IPS-NIHi11 (cell line): ENCODE data around the gene MARCHF5.
A peak's percentile ranks its signal among the peaks of the same experiment; 100 is the strongest.
"Not testable (repeated sequence)": the region's sequence is repeated elsewhere in the genome, so short reads cannot be mapped to it uniquely, and the experiment has no call there.

Experiments used
- DNase-seq: peaks from one replicate; pipeline ENCODE4 v3.0.0; 2012; ENCODE audit warnings: mixed read lengths, low spot score

MARCHF5 gene

GRCh38 chr10:92305133-92306072 is 14.4 kb downstream of the MARCHF5 start:
- peak; percentile 11 for DNase-seq

- no peak for DNase-seq
Observed at GRCh38 chr10:92309272-92309671, 18.3 kb downstream of the MARCHF5 start.

DNA sequence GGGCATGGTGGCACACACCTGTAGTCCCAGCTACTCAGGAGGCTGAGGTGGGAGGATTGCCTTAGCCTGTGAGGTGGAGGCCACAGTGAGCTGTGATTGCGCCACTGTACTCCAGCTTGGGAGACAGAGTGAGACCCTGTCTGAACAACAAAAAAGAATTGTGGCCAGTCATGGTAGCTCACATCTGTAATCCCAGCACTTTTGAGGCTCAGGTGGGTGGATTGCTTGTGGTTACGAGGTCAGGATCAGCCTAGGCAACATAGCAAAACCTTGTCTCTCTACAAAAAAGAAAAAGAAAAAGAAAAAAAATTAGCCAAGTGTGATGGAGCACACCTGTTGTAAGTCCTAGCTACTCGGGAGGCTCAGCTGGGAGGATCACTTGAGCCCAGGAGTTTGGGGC is 22.8 kb downstream of the MARCHF5 start:
- DNase-seq, result no peak

DNA sequence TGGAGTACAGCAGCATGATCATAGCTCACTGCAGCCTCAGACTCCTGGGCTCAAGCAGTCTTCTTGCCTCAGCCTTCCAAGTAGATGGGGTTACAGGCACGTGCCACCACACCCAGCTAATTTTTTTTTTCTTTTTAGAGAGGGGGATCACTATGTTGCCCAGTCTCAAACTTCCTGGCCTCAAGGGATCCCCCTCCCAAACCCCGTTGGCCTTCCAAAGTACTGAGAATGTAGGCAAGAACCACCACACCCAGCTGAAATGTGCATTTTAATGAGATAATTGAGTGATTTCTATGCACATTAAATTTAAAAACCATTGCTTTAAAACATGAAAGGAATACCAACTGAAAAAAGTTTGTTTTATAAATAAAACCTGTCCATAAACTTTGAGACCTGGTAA is 25.6 kb downstream of the MARCHF5 start:
- DNase-seq, result no peak

GRCh38 chr10:92323079-92323478 is 32.1 kb downstream of the MARCHF5 start:
- DNase-seq, result no peak

- DNase-seq, result no peak
Observed at GRCh38 chr10:92327445-92328433, 36.8 kb downstream of the MARCHF5 start.

GRCh38 chr10:92328993-92329392 is 38.0 kb downstream of the MARCHF5 start:
- DNase-seq, result no peak

- not testable (repeated sequence) for DNase-seq
Observed at GRCh38 chr10:92329927-92330326, 39.0 kb downstream of the MARCHF5 start.

DNA sequence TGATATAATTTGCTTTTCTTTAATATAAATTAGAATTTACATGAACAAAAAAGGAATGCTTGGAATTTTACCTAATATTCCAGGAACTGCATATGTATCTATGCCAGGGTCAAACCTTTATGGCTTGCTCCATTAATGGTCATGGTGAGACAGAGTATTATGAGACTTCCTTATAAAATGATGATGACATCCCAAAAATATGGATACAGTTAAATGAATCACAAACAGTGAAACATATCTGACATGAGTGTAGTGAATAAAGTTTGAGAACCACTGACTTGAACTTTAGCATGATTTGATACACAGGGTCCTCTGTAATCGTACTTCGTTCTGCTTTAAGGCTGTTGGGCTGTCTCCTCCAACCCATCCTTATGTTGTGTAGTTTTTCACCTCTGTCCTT is 51.8 kb downstream of the MARCHF5 start:
- no peak for DNase-seq

DNA sequence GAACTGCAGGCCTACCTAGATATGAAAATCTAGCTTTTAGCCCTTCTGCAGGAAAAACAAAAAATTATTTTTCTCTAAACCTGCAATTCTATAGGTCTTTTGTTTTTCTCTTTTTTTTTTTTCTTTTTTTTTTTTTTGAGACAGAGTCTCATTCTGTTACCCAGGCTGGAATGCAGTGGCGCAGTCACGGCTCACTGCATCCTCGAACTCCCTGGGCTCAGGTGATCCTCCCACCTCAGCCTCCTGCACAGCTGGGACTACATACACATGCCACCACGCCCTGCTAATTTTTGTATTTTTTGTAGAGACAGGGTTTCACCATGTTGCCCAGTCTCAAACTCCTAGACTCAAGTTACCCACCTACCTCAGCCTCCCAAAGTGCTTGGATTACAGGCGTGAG is 54.6 kb downstream of the MARCHF5 start:
- not testable (repeated sequence) for DNase-seq

- not testable (repeated sequence) for DNase-seq
Observed at GRCh38 chr10:92347035-92347676, 56.2 kb downstream of the MARCHF5 start.

GRCh38 chr10:92350411-92350810 is 59.4 kb downstream of the MARCHF5 start:
- no peak for DNase-seq

DNA sequence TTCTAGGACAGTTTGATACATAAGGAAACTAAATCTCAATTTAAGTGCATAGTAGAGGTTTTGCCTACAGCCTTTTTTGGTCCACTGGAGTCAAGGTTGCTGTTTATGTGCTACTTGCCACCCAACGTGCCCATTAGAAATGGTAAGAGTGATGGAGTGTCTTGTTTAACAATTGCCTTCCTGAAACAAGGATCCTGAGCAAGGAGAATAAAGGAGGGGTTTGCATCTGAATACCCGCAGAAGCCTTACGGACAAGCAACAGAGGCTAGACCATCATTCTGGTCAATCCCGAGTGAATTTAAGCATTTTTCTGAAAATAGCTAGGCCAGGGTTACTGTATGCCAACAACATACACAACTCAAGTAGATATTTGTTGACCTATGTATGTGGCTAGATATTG is 63.6 kb downstream of the MARCHF5 start:
- DNase-seq, result peak; percentile 25

GRCh38 chr10:92356041-92356440 is 65.1 kb downstream of the MARCHF5 start:
- no peak for DNase-seq

- no peak for DNase-seq
Observed at GRCh38 chr10:92363498-92363897, 72.5 kb downstream of the MARCHF5 start.

GRCh38 chr10:92366412-92367021 is 75.5 kb downstream of the MARCHF5 start:
- no peak for DNase-seq

DNA sequence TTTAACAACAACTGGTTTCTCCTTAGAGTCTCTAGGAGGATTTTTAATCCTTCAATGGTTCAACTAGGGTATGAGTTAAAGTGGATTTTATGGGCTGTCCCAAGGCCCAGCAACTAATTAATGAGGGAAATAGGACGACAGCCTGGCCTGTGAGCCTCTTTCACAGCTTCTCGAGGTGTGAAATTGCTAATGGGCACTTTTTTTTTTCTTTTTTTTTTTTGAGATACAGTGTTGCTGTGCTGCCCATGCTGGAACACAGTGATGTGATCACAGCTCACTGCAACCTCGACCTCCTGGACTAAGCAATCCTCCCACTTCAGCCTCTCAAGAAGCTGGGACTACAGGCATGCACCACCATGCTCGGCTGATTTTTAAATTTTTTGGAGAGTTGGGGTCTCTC is 87.0 kb downstream of the MARCHF5 start:
- DNase-seq, result no peak

DNA sequence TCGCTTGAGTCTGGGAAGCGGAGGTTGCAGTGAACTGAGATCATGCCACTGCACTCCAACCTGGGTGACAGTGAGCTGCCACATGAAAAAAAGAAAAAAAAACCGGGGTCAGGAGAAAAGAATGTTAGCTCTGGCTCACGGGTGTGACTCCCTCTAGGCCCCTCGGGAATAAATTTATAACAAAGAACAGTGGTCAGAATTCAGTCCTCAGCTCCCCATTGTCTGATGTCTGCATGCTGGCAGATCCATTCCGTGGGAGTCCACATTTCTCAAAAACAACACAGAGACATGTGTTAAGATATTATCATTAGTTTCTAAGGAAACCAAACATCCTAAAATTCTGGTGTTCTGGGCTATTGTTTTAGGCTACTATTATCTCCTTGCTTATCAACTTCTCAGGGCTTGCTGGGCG is 90.6 kb downstream of the MARCHF5 start:
- no peak for DNase-seq

- DNase-seq, result peak; percentile 22
Observed at GRCh38 chr10:92382631-92383030, 91.7 kb downstream of the MARCHF5 start.

- DNase-seq, result no peak
Observed at GRCh38 chr10:92384741-92385140, 93.8 kb downstream of the MARCHF5 start.

- no peak for DNase-seq
Observed at GRCh38 chr10:92385831-92386230, 94.9 kb downstream of the MARCHF5 start.
